Activated naive CD8-positive, alpha-beta T cell (primary cell): ENCODE data around the gene MS4A18.
"Not testable (repeated sequence)": the region's sequence is repeated elsewhere in the genome, so short reads cannot be mapped to it uniquely, and the experiment has no call there.

Experiments
- H3K27ac Mint-ChIP-seq: one replicate; pipeline ENCODE4 v1.8.0; 2021; ENCODE audit warnings: mixed read lengths
- H3K27me3 Mint-ChIP-seq: one replicate; pipeline ENCODE4 v1.8.0; 2021; ENCODE audit warnings: mixed read lengths
- H3K36me3 Mint-ChIP-seq: one replicate; pipeline ENCODE4 v1.8.0; 2021; ENCODE audit warnings: mixed read lengths
- H3K4me1 Mint-ChIP-seq: one replicate; pipeline ENCODE4 v1.8.0; 2021; ENCODE audit warnings: low read depth, mixed read lengths
- H3K4me3 Mint-ChIP-seq: one replicate; pipeline ENCODE4 v1.8.0; 2021; ENCODE audit warnings: mild to moderate bottlenecking, mixed read lengths
- H3K9me3 Mint-ChIP-seq: one replicate; pipeline ENCODE4 v1.8.0; 2021; ENCODE audit warnings: low read depth, mixed read lengths

MS4A18 gene

GRCh38 chr11:60753309-60753708 is 28.8 kb downstream of the MS4A18 start:
- Mint-ChIP-seq H3K9me3 (no peaks in the 10 kb centered on the region), H3K4me1 (no peaks in the 10 kb centered on the region), H3K27me3 (peaks cover 11% of the 10 kb centered on the region)

GRCh38 chr11:60754887-60755286 is 30.4 kb downstream of the MS4A18 start:
- Mint-ChIP-seq H3K36me3 (no peaks in the 10 kb centered on the region), H3K27me3 (peaks cover 21% of the 10 kb centered on the region), H3K4me1 (no peaks in the 10 kb centered on the region), H3K4me3 (no peak overlapping the region), H3K27ac (no peak overlapping the region), H3K9me3 (no peaks in the 10 kb centered on the region)

More at GRCh38 chr11:60753309-60753708, 28.8 kb downstream of the MS4A18 start:
- Mint-ChIP-seq H3K4me3 (no peak overlapping the region), H3K27ac (no peak overlapping the region), H3K36me3 (no peaks in the 10 kb centered on the region)

GRCh38 chr11:60756307-60757032 is 31.9 kb downstream of the MS4A18 start, which contains the start of gene MS4A15:
MS4A15 (plus strand) TSS chr11:60756867; CDS start chr11:60763734, 6,867 bp downstream.
- Mint-ChIP-seq H3K36me3 (no peaks in the 10 kb centered on the region), H3K9me3 (no peaks in the 10 kb centered on the region), H3K27me3 (peaks cover 22% of the 10 kb centered on the region), H3K4me3 (no peak within 1 kb of the TSS), H3K27ac (no peak within 1 kb of the TSS), H3K4me1 (no peaks in the 10 kb centered on the region)

GRCh38 chr11:60757231-60757800 is 32.8 kb downstream of the MS4A18 start:
- peaks cover 20% of the 10 kb centered on the region for H3K27me3 Mint-ChIP-seq
- H3K9me3 Mint-ChIP-seq, result no peaks in the 10 kb centered on the region
- no peaks in the 10 kb centered on the region for H3K4me1 Mint-ChIP-seq
- no peak overlapping the region for H3K4me3 Mint-ChIP-seq
- H3K27ac Mint-ChIP-seq, result no peak overlapping the region
- H3K36me3 Mint-ChIP-seq, result no peaks in the 10 kb centered on the region

GRCh38 chr11:60758671-60759070 is 34.2 kb downstream of the MS4A18 start:
- H3K9me3 Mint-ChIP-seq, H3K36me3 Mint-ChIP-seq, H3K27ac Mint-ChIP-seq, H3K4me1 Mint-ChIP-seq, H3K4me3 Mint-ChIP-seq: not testable (repeated sequence)
- H3K27me3 Mint-ChIP-seq, result peaks cover 20% of the 10 kb centered on the region

- not testable (repeated sequence) for H3K4me3 Mint-ChIP-seq, H3K9me3 Mint-ChIP-seq, H3K36me3 Mint-ChIP-seq, H3K4me1 Mint-ChIP-seq, H3K27ac Mint-ChIP-seq
- peaks cover 20% of the 10 kb centered on the region for H3K27me3 Mint-ChIP-seq
These were observed 35.1 kb downstream of the MS4A18 start for GRCh38 chr11:60759438-60760225.

- peaks cover 26% of the 10 kb centered on the region for H3K27me3 Mint-ChIP-seq
- no peaks in the 10 kb centered on the region for H3K9me3 Mint-ChIP-seq
- H3K4me3 Mint-ChIP-seq, result no peak overlapping the region
- H3K4me1 Mint-ChIP-seq, result no peaks in the 10 kb centered on the region
- H3K36me3 Mint-ChIP-seq, result peaks cover 3% of the 10 kb centered on the region
- H3K27ac Mint-ChIP-seq, result no peak overlapping the region
These were observed 37.1 kb downstream of the MS4A18 start for GRCh38 chr11:60761436-60762190.

- Mint-ChIP-seq H3K9me3 (no peaks in the 10 kb centered on the region), H3K36me3 (peaks cover 3% of the 10 kb centered on the region), H3K27ac (no peak overlapping the region), H3K27me3 (peaks cover 25% of the 10 kb centered on the region), H3K4me3 (no peak overlapping the region), H3K4me1 (peaks cover 1% of the 10 kb centered on the region)
These were observed 38.6 kb downstream of the MS4A18 start for GRCh38 chr11:60762851-60763691.

- Mint-ChIP-seq H3K27me3 (peaks cover 21% of the 10 kb centered on the region), H3K36me3 (peaks cover 3% of the 10 kb centered on the region), H3K27ac (no peak overlapping the region), H3K4me1 (peaks cover 1% of the 10 kb centered on the region), H3K4me3 (no peak overlapping the region), H3K9me3 (no peaks in the 10 kb centered on the region)
These were observed 39.3 kb downstream of the MS4A18 start for GRCh38 chr11:60763692-60764369.

GRCh38 chr11:60764879-60765278 is 40.4 kb downstream of the MS4A18 start:
- peaks cover 1% of the 10 kb centered on the region for H3K4me1 Mint-ChIP-seq
- H3K27ac Mint-ChIP-seq, result no peak overlapping the region

GRCh38 chr11:60765355-60765754 is 40.8 kb downstream of the MS4A18 start:
- Mint-ChIP-seq H3K36me3 (peaks cover 3% of the 10 kb centered on the region), H3K4me1 (peaks cover 1% of the 10 kb centered on the region), H3K27ac (no peak overlapping the region), H3K4me3 (no peak overlapping the region), H3K9me3 (no peaks in the 10 kb centered on the region), H3K27me3 (peaks cover 13% of the 10 kb centered on the region)

More at GRCh38 chr11:60764879-60765278, 40.4 kb downstream of the MS4A18 start:
- no peaks in the 10 kb centered on the region for H3K9me3 Mint-ChIP-seq
- peaks cover 17% of the 10 kb centered on the region for H3K27me3 Mint-ChIP-seq
- H3K4me3 Mint-ChIP-seq, result no peak overlapping the region
- H3K36me3 Mint-ChIP-seq, result peaks cover 3% of the 10 kb centered on the region

GRCh38 chr11:60766547-60766946 is 42.0 kb downstream of the MS4A18 start:
- peaks cover 1% of the 10 kb centered on the region for H3K4me1 Mint-ChIP-seq
- no peak overlapping the region for H3K27ac Mint-ChIP-seq
- H3K9me3 Mint-ChIP-seq, result no peaks in the 10 kb centered on the region
- H3K36me3 Mint-ChIP-seq, result peaks cover 3% of the 10 kb centered on the region
- H3K4me3 Mint-ChIP-seq, result no peak overlapping the region
- peaks cover 13% of the 10 kb centered on the region for H3K27me3 Mint-ChIP-seq

- Mint-ChIP-seq H3K27me3 (peaks cover 13% of the 10 kb centered on the region), H3K27ac (no peak overlapping the region)
These were observed 42.9 kb downstream of the MS4A18 start for GRCh38 chr11:60767388-60767811.

More at GRCh38 chr11:60767388-60767811, 42.9 kb downstream of the MS4A18 start:
- H3K36me3 Mint-ChIP-seq, result peaks cover 3% of the 10 kb centered on the region
- H3K4me3 Mint-ChIP-seq, result no peak overlapping the region
- no peaks in the 10 kb centered on the region for H3K9me3 Mint-ChIP-seq
- peaks cover 1% of the 10 kb centered on the region for H3K4me1 Mint-ChIP-seq
